HepG2 (cell line): ENCODE data around the gene FOSL2. TPM values are rescaled to one million over a fixed set of nuclear protein-coding genes. Genes with fewer than 3 reads are reported as not detected.

Source experiments
- ATAC-seq: fragments of 200-7000 bp; cut with Tn5 transposase; 3 replicates; pipeline ENCODE4 v1.9.1; 2020; ENCODE audit warnings: mild to moderate bottlenecking, moderate library complexity
- BruUV-seq: library from RNA; stranded (reverse); fragments of 400-500 nt; replicated peaks from 2 replicates; lab custom pipeline; 2021; lab: Mats Ljungman, UMichigan
- CTCF ChIA-PET: fragments of 300-600 bp; formaldehyde crosslinking; extraction: SDS; loops from one replicate; lab custom pipeline; 2021; ENCODE audit warnings: low total read pairs, inconsistent platforms, low intra/inter-chr PET ratio; lab: Yijun Ruan, JAX
- POLR2A ChIA-PET: fragments of 350-600 bp; sonication (Branson Sonifier 250); formaldehyde crosslinking; loops from one replicate; lab custom pipeline; 2020; ENCODE audit warnings: antibody characterized with exemption, inconsistent platforms; lab: Yijun Ruan, JAX
- DNase-seq: peaks from one replicate; pipeline ENCODE4 v3.0.0-alpha.2; 2015; ENCODE audit warnings: low spot score
- FAIRE-seq: peaks from 3 replicates; lab custom pipeline; 2011; peaks lifted over from hg19 to GRCh38; lab: Jason Lieb, UNC
- H2AFZ ChIP-seq: one replicate; pipeline ENCODE4 v1.6.1; 2011; ENCODE audit warnings: low read length, inconsistent platforms
- H3K27ac ChIP-seq: fragments of 300-600 bp; 3 replicates; pipeline ENCODE4 v1.8.0; 2011; ENCODE audit warnings: mixed run types, mild to moderate bottlenecking, mixed read lengths, low read length, inconsistent platforms; ENCODE audit not compliant: insufficient read depth; ENCODE audit errors: extremely low read length
- H3K27me3 ChIP-seq, 2 experiments: fragments of 200-600 bp in 1 of 2; 2 replicates in 1 of 2; 3 replicates in 1 of 2; pipeline versions ENCODE4 v1.6.0 to v1.8.0; 2011; ENCODE audit warnings: low read length in 2 of 2, mild to moderate bottlenecking in 2 of 2, moderate library complexity in 2 of 2, inconsistent platforms in 1 of 2; ENCODE audit not compliant: insufficient read depth in 2 of 2, control insufficient read depth in 1 of 2
- H3K36me3 ChIP-seq, 2 experiments: fragments of 200-600 bp in 1 of 2; replicated peaks in 1 of 2; 2 replicates in 1 of 2; 3 replicates in 1 of 2; pipeline versions ENCODE4 v1.5.1 to v1.8.0; 2011; ENCODE audit warnings: low read length in 2 of 2, inconsistent platforms in 1 of 2; ENCODE audit not compliant: insufficient read depth in 2 of 2, control insufficient read depth in 1 of 2
- H3K4me1 ChIP-seq: 2 replicates; pipeline ENCODE4 v1.5.1; 2012; ENCODE audit warnings: low read length, inconsistent platforms; ENCODE audit not compliant: insufficient read depth
- H3K4me2 ChIP-seq: 2 replicates; pipeline ENCODE4 v1.6.0; 2011; ENCODE audit warnings: low read depth, low read length, inconsistent platforms
- H3K4me3 ChIP-seq, 3 experiments: fragments of 200-600 bp in 1 of 3; sonication (generic), shearing (Covaris generic) in 1 of 3; replicated peaks in 1 of 3; 2 replicates each; pipeline ENCODE4 v1.5.1; 2011 to 2016; ENCODE audit warnings: low read length in 3 of 3, inconsistent platforms in 2 of 3, low read depth in 2 of 3, mild to moderate bottlenecking in 2 of 3, control low read depth in 1 of 3, mixed read lengths in 1 of 3; ENCODE audit not compliant: insufficient read depth in 1 of 3
- H3K79me2 ChIP-seq: one replicate; pipeline ENCODE4 v1.6.1; 2011; ENCODE audit warnings: low read length, inconsistent platforms; ENCODE audit not compliant: insufficient read depth
- H3K9ac ChIP-seq: 2 replicates; pipeline ENCODE4 v1.6.0; 2011; ENCODE audit warnings: mild to moderate bottlenecking, low read depth, low read length, inconsistent platforms; ENCODE audit not compliant: insufficient read depth
- H3K9me3 ChIP-seq: 2 replicates; pipeline ENCODE4 v1.5.1; 2012; ENCODE audit warnings: mild to moderate bottlenecking, low read length
- H4K20me1 ChIP-seq: 2 replicates; pipeline ENCODE4 v1.6.0; 2011; ENCODE audit warnings: inconsistent platforms, mild to moderate bottlenecking, low read length, moderate library complexity; ENCODE audit not compliant: insufficient read depth
- ATM ChIP-seq: fragments of 450-650 bp; IDR thresholded peaks from 2 replicates; pipeline ENCODE4 v1.7.1; 2017; ENCODE audit warnings: mild to moderate bottlenecking, borderline replicate concordance
- DNMT3B ChIP-seq: conservative IDR thresholded peaks from 2 replicates; pipeline ENCODE4 v1.6.1; 2016; ENCODE audit warnings: missing biosample characterization, control low read depth
- FOSL2 ChIP-seq: sonication (generic); formaldehyde crosslinking; IDR thresholded peaks from 2 replicates; pipeline ENCODE4 v1.4.0; 2020; ENCODE audit warnings: missing genetic modification reagents
- KLF12 ChIP-seq: sonication (generic); formaldehyde crosslinking; IDR thresholded peaks from 2 replicates; pipeline ENCODE4 v1.4.0; 2020; ENCODE audit warnings: missing genetic modification reagents, borderline replicate concordance
- KLF16 ChIP-seq, 2 experiments: sonication (generic) in 1 of 2; formaldehyde crosslinking in 1 of 2; IDR thresholded peaks; 2 replicates each; pipeline versions ENCODE4 v1.6.1 to v1.8.0; 2016 to 2023; ENCODE audit warnings: missing genetic modification reagents in 2 of 2, missing compliant biosample characterization in 1 of 2
- RORA ChIP-seq: sonication (generic); formaldehyde crosslinking; IDR thresholded peaks from 2 replicates; pipeline ENCODE4 v1.5.0; 2020; ENCODE audit warnings: mild to moderate bottlenecking, missing genetic modification reagents, moderate library complexity
- SP2 ChIP-seq: sonication (generic); formaldehyde crosslinking; IDR thresholded peaks from 2 replicates; pipeline ENCODE4 v1.5.1; 2020; ENCODE audit warnings: mild to moderate bottlenecking, missing genetic modification reagents
- WGBS: methylation state at CpG from one replicate; pipeline ENCODE4 v1.1.6; 2017; ENCODE audit warnings: low lambda C conversion rate; 5-methylcytosine and 5-hydroxymethylcytosine counted together
- in situ Hi-C: cut with HindIII; loops from 2 replicates; pipeline ENCODE4 v1.10.0; 2017; ENCODE audit warnings: low pct_unique_long_range_greater_than_20kb; ENCODE audit not compliant: extremely low pct_ligation_motif_present
- intact Hi-C: fragments of 100-400 bp; cut with micrococcal nuclease; formaldehyde crosslinking; loops from one replicate; pipeline ENCODE4 v1.10.0; 2022; ENCODE audit not compliant: unreplicated experiment
- polyA plus RNA-seq, 8 experiments: library from polyadenylated mRNA; depleted of rRNA in 3 of 8; stranded (reverse) in 7 of 8; unstranded in 1 of 8; fragments of >200 nt; fragmentation: Illumina TruSeq in 4 of 8; extraction: Trizol in 4 of 8; gene quantifications; 2 replicates each; pipeline versions ENCODE4 v1.2.1 to v1.2.3, GENCODE V29; 2011 to 2016; ENCODE audit warnings: low read depth in 4 of 8, missing spikeins in 1 of 8, mixed read lengths in 1 of 8; ENCODE audit not compliant: insufficient read depth in 1 of 8
- total RNA-seq, 5 experiments: library from RNA; depleted of rRNA; stranded (reverse); fragments of >200 nt; fragmentation: Illumina TruSeq; extraction: Trizol; gene quantifications; 2 replicates each; pipeline ENCODE4 v1.2.3, GENCODE V29; 2016; ENCODE audit warnings: low read depth in 1 of 5
- TF ChIP-seq, protein P1 (sequence below): IDR thresholded peaks from 2 replicates; pipeline ENCODE4 v1.6.1; 2012; ENCODE audit warnings: inconsistent platforms
- TF ChIP-seq, protein P2 (sequence below): sonication (generic); formaldehyde crosslinking; IDR thresholded peaks from 2 replicates; pipeline ENCODE4 v1.4.0; 2020; ENCODE audit warnings: missing genetic modification reagents, borderline replicate concordance

FOSL2 gene
- total and polyA plus RNA-seq, 2 of the 13 experiments (the other 11 are each of a cell fraction or from before 2014, with no cell fraction given), result 3.4 to 18.1 TPM

DNA sequence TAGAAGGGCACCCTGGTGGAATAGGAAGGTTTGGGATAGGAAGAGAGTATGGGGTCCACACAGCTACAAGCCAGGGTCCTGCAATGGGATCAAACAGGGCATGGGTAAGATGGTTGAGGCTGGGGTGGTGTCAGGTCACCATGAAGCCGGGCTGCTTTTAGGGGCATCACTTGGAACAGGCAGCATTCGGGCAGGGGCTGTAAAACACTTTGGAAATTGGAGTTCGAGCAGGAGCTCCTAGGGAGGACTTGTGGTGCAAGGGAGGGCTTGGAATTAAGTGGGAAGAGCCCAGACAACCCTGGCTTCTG is 56.1 kb downstream of the FOSL2 start (continued):
- TF ChIP-seq DNMT3B (CRISPR knock-in tag) (no peak), SP2 (CRISPR knock-in tag) (no peak), ATM (no peak), FOSL2 (CRISPR knock-in tag) (no peak), KLF12 (CRISPR knock-in tag) (no peak), RORA (CRISPR knock-in tag) (no peak)
- TF ChIP-seq, protein P1, sequence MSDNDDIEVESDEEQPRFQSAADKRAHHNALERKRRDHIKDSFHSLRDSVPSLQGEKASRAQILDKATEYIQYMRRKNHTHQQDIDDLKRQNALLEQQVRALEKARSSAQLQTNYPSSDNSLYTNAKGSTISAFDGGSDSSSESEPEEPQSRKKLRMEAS, result no peak
- TF ChIP-seq, all 625 proteins: peak for 0

DNA sequence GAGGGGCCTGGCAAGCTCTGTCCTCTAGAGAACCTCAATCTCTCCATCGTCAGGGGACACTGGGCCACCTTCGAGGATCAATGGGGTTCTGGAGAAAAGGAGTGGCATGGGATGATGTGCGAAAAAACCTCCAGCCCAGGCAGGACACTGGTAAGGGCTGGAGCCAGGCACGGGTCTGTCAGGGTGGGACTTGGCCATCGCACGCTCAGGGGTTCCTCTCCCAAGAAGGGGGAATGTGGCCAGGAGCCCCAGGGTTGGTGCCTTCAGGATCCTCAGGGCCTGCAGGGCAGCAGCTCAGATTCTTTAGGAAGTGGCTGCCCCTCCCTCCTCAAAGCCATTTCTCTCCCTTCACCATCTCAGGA is 56.4 kb downstream of the FOSL2 start:
- H3K27ac ChIP-seq, result no peak overlapping the region
- H3K36me3 ChIP-seq, result no peaks in the 10 kb centered on the region
- BruUV-seq, result no TSS peak
- H3K4me1 ChIP-seq, result no peaks in the 10 kb centered on the region
- intact Hi-C loops, result no loop called here
- H3K9ac ChIP-seq, result no peak overlapping the region
- H3K79me2 ChIP-seq, result no peaks in the 10 kb centered on the region
- no peak for TF ChIP-seq KLF16 (CRISPR knock-in tag; IDR thresholded peaks at IDR 0.05)
- TF ChIP-seq, protein P2, sequence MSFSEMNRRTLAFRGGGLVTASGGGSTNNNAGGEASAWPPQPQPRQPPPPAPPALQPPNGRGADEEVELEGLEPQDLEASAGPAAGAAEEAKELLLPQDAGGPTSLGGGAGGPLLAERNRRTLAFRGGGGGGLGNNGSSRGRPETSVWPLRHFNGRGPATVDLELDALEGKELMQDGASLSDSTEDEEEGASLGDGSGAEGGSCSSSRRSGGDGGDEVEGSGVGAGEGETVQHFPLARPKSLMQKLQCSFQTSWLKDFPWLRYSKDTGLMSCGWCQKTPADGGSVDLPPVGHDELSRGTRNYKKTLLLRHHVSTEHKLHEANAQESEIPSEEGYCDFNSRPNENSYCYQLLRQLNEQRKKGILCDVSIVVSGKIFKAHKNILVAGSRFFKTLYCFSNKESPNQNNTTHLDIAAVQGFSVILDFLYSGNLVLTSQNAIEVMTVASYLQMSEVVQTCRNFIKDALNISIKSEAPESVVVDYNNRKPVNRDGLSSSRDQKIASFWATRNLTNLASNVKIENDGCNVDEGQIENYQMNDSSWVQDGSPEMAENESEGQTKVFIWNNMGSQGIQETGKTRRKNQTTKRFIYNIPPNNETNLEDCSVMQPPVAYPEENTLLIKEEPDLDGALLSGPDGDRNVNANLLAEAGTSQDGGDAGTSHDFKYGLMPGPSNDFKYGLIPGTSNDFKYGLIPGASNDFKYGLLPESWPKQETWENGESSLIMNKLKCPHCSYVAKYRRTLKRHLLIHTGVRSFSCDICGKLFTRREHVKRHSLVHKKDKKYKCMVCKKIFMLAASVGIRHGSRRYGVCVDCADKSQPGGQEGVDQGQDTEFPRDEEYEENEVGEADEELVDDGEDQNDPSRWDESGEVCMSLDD (CRISPR knock-in tag), result no peak
- no peak overlapping the region for H2AFZ ChIP-seq
- no peak for ATAC-seq
- H3K9me3 ChIP-seq, result no peaks in the 10 kb centered on the region
- FAIRE-seq, result no peak
- no peak overlapping the region for H3K4me3 ChIP-seq
- H3K4me2 ChIP-seq, result no peak overlapping the region
- WGBS, result 47% methylated on average over 3 of the region's 6 CpGs
- H4K20me1 ChIP-seq, result no peaks in the 10 kb centered on the region
- H3K27me3 ChIP-seq, result peaks cover 0 to 19% of the 10 kb centered on the region in 2 experiments; a peak in 3 of 5 replicates
- in situ Hi-C loops, result no loop called here
- ChIA-PET POLR2A (no interaction called here), CTCF (no interaction called here)
- no peak for DNase-seq
